Activated CD8-positive, alpha-beta memory T cell treated with anti-CD3 and anti-CD28 coated beads for 1 hour (primary cell): Measurements from ENCODE around the gene HERPUD2.
"Not testable (repeated sequence)": the region's sequence is repeated elsewhere in the genome, so short reads cannot be mapped to it uniquely, and the experiment has no call there.

Experiments used
- DNase-seq, 2 donors: peaks; one replicate each; pipeline ENCODE4 v3.0.0-alpha.2; 2020; ENCODE audit warnings: low read depth in 1 of 2; ENCODE audit errors: extremely low read depth in 1 of 2

HERPUD2 gene

GRCh38 chr7:35623381-35623780, 71.6 kb downstream of the HERPUD2 start:
- no peak for DNase-seq

GRCh38 chr7:35619863-35620262, 75.1 kb downstream of the HERPUD2 start:
- no peak for DNase-seq

GRCh38 chr7:35617041-35617440, 77.9 kb downstream of the HERPUD2 start:
- no peak for DNase-seq

GRCh38 chr7:35613150-35613549, 81.8 kb downstream of the HERPUD2 start:
- DNase-seq, result no peak

- no peak for DNase-seq
These were observed 89.2 kb downstream of the HERPUD2 start for GRCh38 chr7:35605760-35606159.

- no peak for DNase-seq
These were observed 90.3 kb downstream of the HERPUD2 start for GRCh38 chr7:35604595-35604994.

- DNase-seq, result no peak
These were observed 95.3 kb downstream of the HERPUD2 start for GRCh38 chr7:35599645-35600044.

GRCh38 chr7:35599061-35599460, 95.9 kb downstream of the HERPUD2 start:
- no peak for DNase-seq

- DNase-seq, result no peak
These were observed 98.9 kb downstream of the HERPUD2 start for GRCh38 chr7:35596061-35596460.

- no peak for DNase-seq
These were observed 101.0 kb downstream of the HERPUD2 start for GRCh38 chr7:35593899-35594298.

GRCh38 chr7:35588647-35589046, 106.3 kb downstream of the HERPUD2 start:
- DNase-seq, result no peak

GRCh38 chr7:35584990-35585389, 109.9 kb downstream of the HERPUD2 start:
- no peak for DNase-seq

GRCh38 chr7:35584533-35584932, 110.4 kb downstream of the HERPUD2 start:
- not testable (repeated sequence) for DNase-seq
